ENCODE data around the gene AOPEP.
A peak's percentile ranks its signal among the peaks of the same experiment; 100 is the strongest.

AOPEP gene

GRCh38 chr9:94697972-94698581 lies 28.4 kb upstream of the AOPEP start (continued):
- TF ChIP-seq ZBTB17 (tag by site-specific recombination; IDR thresholded peaks at IDR 0.05) (peak; percentile 48), ZNF24 (tag by site-specific recombination; IDR thresholded peaks at IDR 0.05) (peak; percentile 36; the same call in 1 of the 2 replicates), ZNF596 (tag by site-specific recombination; IDR thresholded peaks at IDR 0.05) (no peak), SP7 (tag by site-specific recombination; IDR thresholded peaks at IDR 0.05) (peak; percentile 64; the same call in 1 of the 2 replicates)

GRCh38 chr9:94699715-94700373 lies 26.7 kb upstream of the AOPEP start:
- TF ChIP-seq CTCF (tag by site-specific recombination; IDR thresholded peaks at IDR 0.05) (no peak), REST (tag by site-specific recombination; IDR thresholded peaks at IDR 0.05) (no peak), PRDM2 (tag by site-specific recombination; IDR thresholded peaks at IDR 0.05; ENCODE audit: borderline replicate concordance) (no peak), ZNF658 (tag by site-specific recombination; IDR thresholded peaks at IDR 0.05) (no peak), AEBP2 (tag by site-specific recombination; IDR thresholded peaks at IDR 0.05; ENCODE audit: borderline replicate concordance) (no peak), BCL11B (tag by site-specific recombination; IDR thresholded peaks at IDR 0.05; ENCODE audit: low read depth) (no peak), KLF9 (tag by site-specific recombination; IDR thresholded peaks at IDR 0.05; ENCODE audit: low read depth) (no peak), ZNF140 (tag by site-specific recombination; IDR thresholded peaks at IDR 0.05) (no peak)
- peaks cover 3% of the 10 kb centered on the region; the same call in 1 of the 2 replicates for H3K4me1 ChIP-seq (ENCODE audit: control insufficient read depth, insufficient read depth, low read length)
- H3K4me3 ChIP-seq (ENCODE audit: low read depth, low read length), result no peak overlapping the region
- POLR2A ChIA-PET, result no interaction called here
- CTCF ChIA-PET, result interaction anchor here (1.0 kb wide), 1 partner anchor 19 kb away, joined by 3 read pairs; no protein-coding TSS in a partner anchor
- no peaks in the 10 kb centered on the region for H3K36me3 ChIP-seq (ENCODE audit: control insufficient read depth in 2 of 2, insufficient read depth in 1 of 2, low read length in 2 of 2)
- H3K9me3 ChIP-seq (ENCODE audit: control insufficient read depth, insufficient read depth, low read depth, low read length), result no peaks in the 10 kb centered on the region
- no peak overlapping the region for H3K27ac ChIP-seq (ENCODE audit: extremely low read depth, low read depth, low read length)

Measured in HEK293 (cell line).